CD4-positive, alpha-beta memory T cell (primary cell): ENCODE data around the gene FOXJ3. TPM values are rescaled to one million over a fixed set of nuclear protein-coding genes. Genes with fewer than 3 reads are reported as not detected.
A peak's percentile ranks its signal among the peaks of the same experiment; 100 is the strongest.

Source experiments
- CTCF ChIA-PET: fragments of 350-600 bp; sonication (Branson Sonifier 250); formaldehyde crosslinking; loops from one replicate; lab custom pipeline; 2021; ENCODE audit warnings: inconsistent platforms; ENCODE audit not compliant: partially characterized antibody; lab: Charles Lee
- POLR2A ChIA-PET: fragments of 350-600 bp; sonication (Branson Sonifier 250); formaldehyde crosslinking; loops from one replicate; lab custom pipeline; 2021; ENCODE audit not compliant: partially characterized antibody; lab: Charles Lee
- DNase-seq, 5 donors: peaks; one replicate each; pipeline versions ENCODE4 v3.0.0 to v3.0.0-alpha.2; 2020 to 2022; ENCODE audit warnings: mixed read lengths in 1 of 5
- H3K27ac ChIP-seq: one replicate; pipeline ENCODE4 v1.7.0; 2013; ENCODE audit warnings: low read depth, low read length
- H3K27me3 ChIP-seq: 2 replicates; pipeline ENCODE4 v1.7.0; 2013; ENCODE audit warnings: mild to moderate bottlenecking, low read length, moderate library complexity; ENCODE audit not compliant: insufficient read depth
- H3K36me3 ChIP-seq: 2 replicates; pipeline ENCODE4 v1.7.0; 2013; ENCODE audit warnings: mild to moderate bottlenecking, low read length, moderate library complexity; ENCODE audit not compliant: insufficient read depth
- H3K4me1 ChIP-seq: 2 replicates; pipeline ENCODE4 v1.7.0; 2013; ENCODE audit warnings: mild to moderate bottlenecking, low read length, moderate library complexity; ENCODE audit not compliant: insufficient read depth
- H3K4me3 ChIP-seq, 2 donors: one replicate each; pipeline ENCODE4 v1.7.0; 2013; ENCODE audit warnings: low read length in 2 of 2, mild to moderate bottlenecking in 1 of 2
- H3K9me3 ChIP-seq, 2 donors: one replicate each; pipeline ENCODE4 v1.7.0; 2013; ENCODE audit warnings: low read length in 2 of 2, control low read depth in 1 of 2; ENCODE audit not compliant: control insufficient read depth in 1 of 2
- H3K27ac Mint-ChIP-seq, 7 donors: one replicate each; pipeline ENCODE4 v1.8.0; 2020 to 2021; ENCODE audit warnings: mixed read lengths in 7 of 7, mild to moderate bottlenecking in 6 of 7, inconsistent platforms in 3 of 7, moderate library complexity in 3 of 7
- H3K27me3 Mint-ChIP-seq, 2 donors: one replicate each; pipeline ENCODE4 v1.8.0; 2020 to 2021; ENCODE audit warnings: mixed read lengths in 2 of 2
- H3K36me3 Mint-ChIP-seq, 2 donors: one replicate each; pipeline ENCODE4 v1.8.0; 2020 to 2021; ENCODE audit warnings: mixed read lengths in 2 of 2, inconsistent platforms in 1 of 2, mild to moderate bottlenecking in 1 of 2
- H3K4me1 Mint-ChIP-seq, 4 donors: one replicate each; pipeline ENCODE4 v1.8.0; 2020 to 2021; ENCODE audit warnings: mixed read lengths in 4 of 4, mild to moderate bottlenecking in 1 of 4
- H3K4me3 Mint-ChIP-seq, 8 donors: one replicate each; pipeline ENCODE4 v1.8.0; 2020 to 2021; ENCODE audit warnings: mixed read lengths in 8 of 8, mild to moderate bottlenecking in 7 of 8, moderate library complexity in 6 of 8, inconsistent platforms in 3 of 8
- H3K9me3 Mint-ChIP-seq, 8 donors: one replicate each; pipeline ENCODE4 v1.8.0; 2020 to 2021; ENCODE audit warnings: mixed read lengths in 8 of 8, mild to moderate bottlenecking in 5 of 8, inconsistent platforms in 3 of 8, moderate library complexity in 1 of 8
- intact Hi-C: fragments of 100-400 bp; cut with micrococcal nuclease; formaldehyde crosslinking; loops from one replicate; pipeline ENCODE4 v1.15.1; 2023
- polyA plus RNA-seq, 2 donors: library from polyadenylated mRNA; unstranded; fragments of 300-500 nt; fragmentation: Illumina TruSeq; gene quantifications; one replicate each; pipeline ENCODE4 v1.2.3, GENCODE V29; 2021
- total RNA-seq, 2 experiments: library from RNA; stranded (reverse); gene quantifications; one replicate each; pipeline ENCODE4 v1.2.3, GENCODE V29; 2021

Gene FOXJ3
- total and polyA plus RNA-seq, 4 experiments from 2014 or later = 23.7 to 102 (median 72.0) TPM

DNA sequence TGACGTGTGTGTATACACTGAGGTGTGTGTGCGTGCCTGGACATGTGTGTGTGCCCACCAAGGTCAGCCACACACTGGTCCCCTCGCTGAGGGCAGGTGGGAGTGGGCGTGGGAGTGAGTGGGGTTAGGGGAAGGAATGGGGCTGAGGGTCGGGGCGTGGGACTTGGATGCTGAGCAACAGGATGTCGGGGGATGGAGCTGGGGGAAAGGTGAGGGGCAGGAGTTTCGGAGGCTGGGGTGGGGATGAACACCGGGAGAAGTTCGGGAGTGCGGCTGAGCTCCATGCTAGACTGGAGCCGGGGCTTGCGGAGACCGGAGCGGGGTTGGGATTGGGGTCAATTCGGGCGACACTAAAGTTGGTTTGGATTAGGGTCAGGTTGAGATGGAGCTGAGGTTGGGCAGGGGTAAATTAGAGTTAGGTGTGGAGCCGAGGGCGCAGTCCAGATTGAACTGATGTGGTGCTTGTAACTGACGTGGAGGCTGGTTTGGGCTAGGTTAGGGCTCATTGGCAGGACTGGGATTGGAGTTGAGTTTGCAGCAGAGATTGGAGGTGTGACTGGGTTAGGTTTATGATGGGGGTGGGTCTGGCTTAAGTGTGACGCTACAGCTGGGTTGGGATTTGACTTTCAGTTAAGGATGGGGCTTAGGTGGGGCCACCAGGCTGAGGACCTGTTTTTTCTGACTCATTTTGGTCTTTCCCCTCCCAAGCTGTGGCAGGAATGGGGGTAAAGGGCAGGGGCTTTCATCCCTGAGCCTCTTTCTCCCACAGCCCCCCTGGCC is 167.2 kb downstream of the FOXJ3 start:
- Histone ChIP-seq H3K4me3 (no peak overlapping the region), H3K27ac (no peak overlapping the region), H3K27me3 (no peaks in the 10 kb centered on the region), H3K4me1 (no peaks in the 10 kb centered on the region), H3K9me3 (no peaks in the 10 kb centered on the region), H3K36me3 (no peaks in the 10 kb centered on the region)
- H3K36me3 Mint-ChIP-seq = no peaks in the 10 kb centered on the region
- peaks cover 0 to 3% (median 0%) of the 10 kb centered on the region in 8 donors for H3K9me3 Mint-ChIP-seq
- intact Hi-C loops = no loop called here
- peak overlapping the region in 1 of 7 donors; percentile 23 for H3K27ac Mint-ChIP-seq
- DNase-seq = no peak
- POLR2A ChIA-PET = no interaction called here
- CTCF ChIA-PET = interaction anchor here (0.6 kb wide), 1 partner anchor 96 kb away, joined by 3 read pairs; no protein-coding TSS in a partner anchor
- H3K27me3 Mint-ChIP-seq = peaks cover 2 to 6% of the 10 kb centered on the region in 2 donors
- H3K4me1 Mint-ChIP-seq = peaks cover 0 to 4% (median 0%) of the 10 kb centered on the region in 4 donors
- H3K4me3 Mint-ChIP-seq = no peak overlapping the region

DNA sequence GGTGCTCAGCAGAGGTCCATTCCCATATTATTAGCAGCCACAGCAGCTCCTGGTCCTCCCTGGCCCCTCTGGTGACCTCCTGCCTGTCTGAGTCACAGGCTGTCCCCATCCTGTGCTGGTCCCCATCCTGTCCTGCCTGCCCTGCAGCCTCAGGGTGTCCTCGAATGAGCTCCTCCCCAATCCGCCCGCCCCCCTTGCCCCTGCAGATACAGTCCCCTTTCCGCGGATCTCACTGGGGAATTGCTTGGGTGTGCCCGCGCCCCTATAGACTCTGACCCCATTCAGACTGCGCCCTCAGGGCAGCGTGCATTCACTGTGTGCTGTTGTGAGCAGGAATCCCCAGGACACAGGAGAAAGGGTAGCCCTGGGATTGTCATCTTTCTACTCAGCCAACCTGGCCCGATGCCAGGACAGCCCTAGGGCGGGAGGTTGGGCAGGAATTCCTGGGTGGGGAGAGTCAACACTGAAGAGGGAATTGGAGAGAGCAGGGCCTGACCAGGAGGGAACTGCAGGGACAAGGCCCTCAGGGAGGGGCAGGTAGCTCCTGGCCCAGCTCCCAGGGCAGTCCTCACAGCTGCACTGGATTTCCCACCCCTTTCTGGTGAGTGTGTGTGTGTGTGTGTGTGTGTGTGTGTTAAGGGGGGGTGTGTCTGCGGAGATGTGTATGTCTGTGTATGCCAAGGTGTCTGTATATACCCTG is 169.4 kb downstream of the FOXJ3 start:
- ChIA-PET POLR2A (no interaction called here), CTCF (interaction anchor here (5.8 kb wide), 1 partner anchor 9 kb away, joined by 52 read pairs; no protein-coding TSS in a partner anchor)
- H3K27ac Mint-ChIP-seq = peak overlapping the region in 1 of 7 donors; percentile 55
- H3K36me3 Mint-ChIP-seq = no peaks in the 10 kb centered on the region
- Histone ChIP-seq H3K4me1 (no peaks in the 10 kb centered on the region), H3K27me3 (no peaks in the 10 kb centered on the region), H3K36me3 (no peaks in the 10 kb centered on the region), H3K27ac (no peak overlapping the region), H3K9me3 (no peaks in the 10 kb centered on the region), H3K4me3 (no peak overlapping the region)
- H3K27me3 Mint-ChIP-seq = peaks cover 6 to 7% of the 10 kb centered on the region in 2 donors
- no peak for DNase-seq
- no peaks in the 10 kb centered on the region for H3K4me1 Mint-ChIP-seq
- intact Hi-C loops = no loop called here
- H3K9me3 Mint-ChIP-seq = peaks cover 0 to 12% (median 8%) of the 10 kb centered on the region in 8 donors
- no peak overlapping the region for H3K4me3 Mint-ChIP-seq

GRCh38 chr1:42164551-42165420 is 170.2 kb downstream of the FOXJ3 start, which contains the start of gene GUCA2A:
Gene GUCA2A, minus strand, starts transcription at chr1:42164745. Its CDS starts 33 bp downstream, at chr1:42164712.
- H3K27me3 Mint-ChIP-seq = peaks cover 6 to 7% of the 10 kb centered on the region in 2 donors
- Histone ChIP-seq H3K9me3 (no peaks in the 10 kb centered on the region), H3K27me3 (no peaks in the 10 kb centered on the region), H3K27ac (no peak within 1 kb of the TSS), H3K36me3 (no peaks in the 10 kb centered on the region), H3K4me1 (no peaks in the 10 kb centered on the region), H3K4me3 (no peak within 1 kb of the TSS)
- peaks cover 0 to 15% (median 11%) of the 10 kb centered on the region in 8 donors for H3K9me3 Mint-ChIP-seq
- POLR2A ChIA-PET = no interaction called here
- H3K4me3 Mint-ChIP-seq = no peak within 1 kb of the TSS
- intact Hi-C loops = no loop called here
- no peak within 1 kb of the TSS for H3K27ac Mint-ChIP-seq
- no peaks in the 10 kb centered on the region for H3K4me1 Mint-ChIP-seq
- CTCF ChIA-PET = interaction anchor here (5.8 kb wide), 1 partner anchor 10 kb away, joined by 52 read pairs; no protein-coding TSS in a partner anchor
- no peaks in the 10 kb centered on the region for H3K36me3 Mint-ChIP-seq
- no peak for DNase-seq

- H3K27me3 Mint-ChIP-seq = peaks cover 6 to 7% of the 10 kb centered on the region in 2 donors
- intact Hi-C loops = no loop called here
- Histone ChIP-seq H3K27me3 (no peaks in the 10 kb centered on the region), H3K27ac (no peak overlapping the region), H3K4me3 (no peak overlapping the region), H3K4me1 (no peaks in the 10 kb centered on the region), H3K9me3 (no peaks in the 10 kb centered on the region), H3K36me3 (no peaks in the 10 kb centered on the region)
- peaks cover 0 to 15% (median 11%) of the 10 kb centered on the region in 8 donors for H3K9me3 Mint-ChIP-seq
- ChIA-PET CTCF (interaction anchor here (5.8 kb wide), 1 partner anchor 11 kb away, joined by 52 read pairs; no protein-coding TSS in a partner anchor), POLR2A (no interaction called here)
- no peak overlapping the region for H3K27ac Mint-ChIP-seq
- no peaks in the 10 kb centered on the region for H3K36me3 Mint-ChIP-seq
- H3K4me1 Mint-ChIP-seq = peaks cover 0 to 3% (median 0%) of the 10 kb centered on the region in 4 donors
- no peak for DNase-seq
- H3K4me3 Mint-ChIP-seq = no peak overlapping the region
These were observed 171.2 kb downstream of the FOXJ3 start for GRCh38 chr1:42163536-42164503.

GRCh38 chr1:42163114-42163513 is 171.9 kb downstream of the FOXJ3 start:
- H3K27ac Mint-ChIP-seq = no peak overlapping the region
- no peaks in the 10 kb centered on the region for H3K4me1 ChIP-seq
- H3K27me3 ChIP-seq = no peaks in the 10 kb centered on the region
- POLR2A ChIA-PET = no interaction called here
- H3K9me3 Mint-ChIP-seq = peaks cover 0 to 15% (median 11%) of the 10 kb centered on the region in 8 donors
- no peak overlapping the region for H3K4me3 Mint-ChIP-seq
- CTCF ChIA-PET = interaction anchor here (5.8 kb wide), 1 partner anchor 11 kb away, joined by 52 read pairs; no protein-coding TSS in a partner anchor
- no peaks in the 10 kb centered on the region for H3K36me3 ChIP-seq
- intact Hi-C loops = no loop called here
- H3K4me1 Mint-ChIP-seq = peaks cover 0 to 3% (median under 1%) of the 10 kb centered on the region in 4 donors
- H3K27me3 Mint-ChIP-seq = peaks cover 6 to 7% of the 10 kb centered on the region in 2 donors
- H3K4me3 ChIP-seq = no peak overlapping the region
- no peak overlapping the region for H3K27ac ChIP-seq
- DNase-seq = no peak
- no peaks in the 10 kb centered on the region for H3K9me3 ChIP-seq
- no peaks in the 10 kb centered on the region for H3K36me3 Mint-ChIP-seq

DNA sequence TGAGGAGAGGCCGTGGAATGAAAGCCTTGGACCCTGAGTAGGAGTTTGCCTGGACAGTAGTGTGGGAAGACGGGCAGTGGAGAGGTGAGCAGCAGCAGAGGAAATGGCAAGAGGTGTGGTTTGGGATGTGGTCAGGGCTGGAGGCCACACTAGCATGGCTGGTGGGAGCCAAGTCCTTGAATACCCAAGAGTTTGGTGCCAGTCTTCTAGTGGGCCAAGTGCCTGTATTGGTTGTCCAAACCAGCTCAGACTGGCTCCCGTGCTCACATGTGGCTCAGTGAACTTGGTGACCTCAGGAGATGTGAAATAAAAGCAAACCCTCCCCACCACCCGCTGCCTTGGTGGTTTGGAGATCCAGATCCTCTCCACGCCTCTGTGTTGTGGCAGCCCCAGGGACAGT is 172.9 kb downstream of the FOXJ3 start:
- no peak for DNase-seq
- Histone ChIP-seq H3K4me3 (no peak overlapping the region), H3K27ac (no peak overlapping the region), H3K9me3 (no peaks in the 10 kb centered on the region), H3K4me1 (no peaks in the 10 kb centered on the region), H3K27me3 (no peaks in the 10 kb centered on the region), H3K36me3 (no peaks in the 10 kb centered on the region)
- H3K27me3 Mint-ChIP-seq = peaks cover 6 to 7% of the 10 kb centered on the region in 2 donors
- peaks cover 4 to 9% (median 6%) of the 10 kb centered on the region in 4 donors for H3K4me1 Mint-ChIP-seq
- H3K27ac Mint-ChIP-seq = no peak overlapping the region
- no peaks in the 10 kb centered on the region for H3K36me3 Mint-ChIP-seq
- peaks cover 0 to 15% (median 11%) of the 10 kb centered on the region in 8 donors for H3K9me3 Mint-ChIP-seq
- ChIA-PET POLR2A (no interaction called here), CTCF (interaction anchor here (5.8 kb wide), 1 partner anchor 12 kb away, joined by 52 read pairs; no protein-coding TSS in a partner anchor)
- intact Hi-C loops = no loop called here
- H3K4me3 Mint-ChIP-seq = no peak overlapping the region
